ENCODE data around the gene TRIM3. TPM values are rescaled to one million over a fixed set of nuclear protein-coding genes. Genes with fewer than 3 reads are reported as not detected.
A peak's percentile ranks its signal among the peaks of the same experiment; 100 is the strongest.

Gene TRIM3
- total and polyA plus RNA-seq, 2 of the 8 experiments (the other 6 are each of a cell fraction or from before 2014, with no cell fraction given): 10.7 to 14.3 TPM

GRCh38 chr11:6498121-6498520, 24.4 kb upstream of the TRIM3 start:
- WGBS, 2 experiments (ENCODE audit: extremely low coverage in 1 of 2, insufficient coverage in 1 of 2, insufficient read length in 1 of 2, insufficient replicate concordance in 2 of 2, low coverage in 1 of 2, low lambda C conversion rate in 2 of 2, missing lambda C conversion rate in 1 of 2): 74% methylated on average over 7 of the region's 7 CpGs; no CpG with 5 or more reads in 1 of the 2 experiments
- no peak overlapping the region for H4K5ac ChIP-seq (ENCODE audit: insufficient read length, low read depth, low read length)
- H3K56ac ChIP-seq (replicated peaks; ENCODE audit: insufficient read length, low read depth, low read length): no peak overlapping the region

More at GRCh38 chr11:6498121-6498520, 24.4 kb upstream of the TRIM3 start:
- no peak overlapping the region for H3K27ac ChIP-seq (ENCODE audit: low read depth, low read length)
- no peak for FAIRE-seq
- DNase-seq (ENCODE audit: low read depth in 1 of 2, low spot score in 2 of 2): no peak
- H3K4me2 ChIP-seq (ENCODE audit: insufficient read depth in 1 of 2, low read depth in 2 of 2, low read length in 2 of 2): peak overlapping the region in 1 of 2 experiments; percentile 79; a peak in 1 of 4 replicates
- H2BK5ac ChIP-seq (ENCODE audit: low read depth, low read length): no peak overlapping the region
- H4K20me1 ChIP-seq (replicated peaks in 1 of 2; ENCODE audit: control insufficient read depth in 1 of 2, insufficient read depth in 2 of 2, low read length in 2 of 2): no peaks in the 10 kb centered on the region
- H2BK15ac ChIP-seq (ENCODE audit: low read length): no peak overlapping the region
- H3K27me3 ChIP-seq (replicated peaks in 1 of 4; ENCODE audit: control insufficient read depth in 3 of 4, extremely low read depth in 1 of 4, insufficient read depth in 3 of 4, low read length in 3 of 4): no peaks in the 10 kb centered on the region
- H3K9ac ChIP-seq (replicated peaks in 1 of 4; ENCODE audit: extremely low read depth in 1 of 4, low read depth in 3 of 4, low read length in 3 of 4): no peak overlapping the region
- no peak overlapping the region for H3K18ac ChIP-seq (ENCODE audit: extremely low read depth, low read length)
- H3K4me1 ChIP-seq (replicated peaks in 1 of 4; ENCODE audit: control insufficient read depth in 3 of 4, insufficient read depth in 4 of 4, low read length in 3 of 4): peaks cover 0 to 6% (median 1%) of the 10 kb centered on the region in 4 experiments; a peak in 4 of 7 replicates
- H3K4ac ChIP-seq (replicated peaks; ENCODE audit: insufficient read length, low read depth, low read length): no peak overlapping the region
- no peak overlapping the region for H3K14ac ChIP-seq (ENCODE audit: insufficient read length)
- H3K79me2 ChIP-seq (ENCODE audit: control insufficient read depth in 1 of 2, insufficient read depth in 2 of 2, low read length in 2 of 2): no peaks in the 10 kb centered on the region
- H2AK5ac ChIP-seq (ENCODE audit: low read depth, low read length): no peak overlapping the region
- H3K23me2 ChIP-seq (ENCODE audit: low read depth, low read length): peaks cover 3% of the 10 kb centered on the region; the same call in 1 of the 2 replicates
- no peak overlapping the region for H4K8ac ChIP-seq (ENCODE audit: extremely low read depth, insufficient read depth, low read length)
- no peak overlapping the region for H2BK20ac ChIP-seq (ENCODE audit: low read length)
- no peaks in the 10 kb centered on the region for H3K79me1 ChIP-seq (ENCODE audit: low read depth, low read length)
- H3K4me3 ChIP-seq (ENCODE audit: extremely low read depth in 1 of 4, insufficient read depth in 2 of 4, low read depth in 3 of 4, low read length in 4 of 4): no peak overlapping the region
- no peak overlapping the region for H3K23ac ChIP-seq (ENCODE audit: insufficient read length)
- peaks cover 0 to 3% (median 0%) of the 10 kb centered on the region in 4 experiments; a peak in 2 of 8 replicates for H3K36me3 ChIP-seq (ENCODE audit: control insufficient read depth in 2 of 4, insufficient read depth in 4 of 4, low read length in 3 of 4)
- POLR2A ChIA-PET (ENCODE audit: partially characterized antibody): interaction anchor here (1.2 to 3.1 kb wide), 7 partner anchors 9 to 117 kb away, joined by 3 to 13 read pairs (median 4); partner anchors contain the start of genes ARFIP2, TIMM10B and TRIM3
- no peak overlapping the region for H2AFZ ChIP-seq (ENCODE audit: low read length)
- CTCF ChIA-PET (ENCODE audit: partially characterized antibody): interaction anchor here (0.6 to 8.7 kb wide), 16 partner anchors 9 to 1318 kb away, joined by 3 to 60 read pairs (median 5); partner anchors contain the start of gene TIMM10B
- H2BK120ac ChIP-seq (replicated peaks; ENCODE audit: low read depth, low read length): no peak overlapping the region
- H4K91ac ChIP-seq (replicated peaks; ENCODE audit: insufficient read length, low read length): no peak overlapping the region
- H3K9me3 ChIP-seq (ENCODE audit: insufficient read depth in 2 of 2, low read depth in 1 of 2, low read length in 1 of 2): no peaks in the 10 kb centered on the region
- H2BK12ac ChIP-seq (ENCODE audit: low read depth, low read length): no peak overlapping the region

Measured in H1 (cell line).